MCF 10A (cell line): ENCODE measurements around the gene XPO6. TPM values are rescaled to one million over a fixed set of nuclear protein-coding genes. Genes with fewer than 3 reads are reported as not detected.

ENCODE experiments used
- BruUV-seq: library from RNA; stranded (reverse); fragments of 400-500 nt; replicated peaks from 2 replicates; lab custom pipeline; 2021; lab: Mats Ljungman, UMichigan
- CTCF ChIA-PET: fragments of 300-600 bp; sonication (Branson Sonifier 250); formaldehyde crosslinking; extraction: SDS; loops from one replicate; lab custom pipeline; 2021; ENCODE audit warnings: antibody characterized with exemption, inconsistent platforms; lab: Yijun Ruan, JAX
- POLR2A ChIA-PET: fragments of 300-600, 350-650 bp; sonication (Branson Sonifier 250); formaldehyde crosslinking; extraction: SDS; loops from one replicate; lab custom pipeline; 2020; ENCODE audit warnings: antibody characterized with exemption, inconsistent platforms; lab: Yijun Ruan, JAX
- DNase-seq: peaks from one replicate; pipeline ENCODE4 v3.0.0-alpha.2; 2018; ENCODE audit not compliant: unreplicated experiment
- H3K27ac Mint-ChIP-seq: one replicate; pipeline ENCODE4 v1.8.0; 2022; ENCODE audit warnings: mild to moderate bottlenecking, low read depth, mixed read lengths; ENCODE audit not compliant: unreplicated experiment
- H3K27me3 Mint-ChIP-seq: one replicate; pipeline ENCODE4 v1.8.0; 2022; ENCODE audit warnings: mixed read lengths; ENCODE audit not compliant: insufficient read depth, unreplicated experiment
- H3K36me3 Mint-ChIP-seq: one replicate; pipeline ENCODE4 v1.8.0; 2022; ENCODE audit warnings: mild to moderate bottlenecking, moderate library complexity, mixed read lengths; ENCODE audit not compliant: insufficient read depth, unreplicated experiment
- H3K4me1 Mint-ChIP-seq: one replicate; pipeline ENCODE4 v1.8.0; 2022; ENCODE audit warnings: mixed read lengths; ENCODE audit not compliant: insufficient read depth, unreplicated experiment
- H3K4me3 Mint-ChIP-seq: one replicate; pipeline ENCODE4 v1.8.0; 2022; ENCODE audit warnings: mild to moderate bottlenecking, moderate library complexity, mixed read lengths; ENCODE audit not compliant: unreplicated experiment
- H3K9me3 Mint-ChIP-seq: one replicate; pipeline ENCODE4 v1.8.0; 2022; ENCODE audit warnings: mixed read lengths; ENCODE audit not compliant: unreplicated experiment
- CTCF ChIP-seq: fragments of 200-600 bp; IDR thresholded peaks from one replicate; pipeline ENCODE4 v1.8.0; 2022; ENCODE audit warnings: antibody characterized with exemption, mild to moderate bottlenecking; ENCODE audit not compliant: unreplicated experiment
- intact Hi-C: fragments of 100-400 bp; cut with micrococcal nuclease; formaldehyde crosslinking; loops from 2 replicates; pipeline ENCODE4 v1.14.1; 2022
- total RNA-seq: library from RNA; stranded (reverse); gene quantifications from 2 replicates; pipeline ENCODE4 v1.2.3, GENCODE V29; 2022

The XPO6 gene
- total RNA-seq, 1 experiment from 2014 or later = 200 TPM

DNA sequence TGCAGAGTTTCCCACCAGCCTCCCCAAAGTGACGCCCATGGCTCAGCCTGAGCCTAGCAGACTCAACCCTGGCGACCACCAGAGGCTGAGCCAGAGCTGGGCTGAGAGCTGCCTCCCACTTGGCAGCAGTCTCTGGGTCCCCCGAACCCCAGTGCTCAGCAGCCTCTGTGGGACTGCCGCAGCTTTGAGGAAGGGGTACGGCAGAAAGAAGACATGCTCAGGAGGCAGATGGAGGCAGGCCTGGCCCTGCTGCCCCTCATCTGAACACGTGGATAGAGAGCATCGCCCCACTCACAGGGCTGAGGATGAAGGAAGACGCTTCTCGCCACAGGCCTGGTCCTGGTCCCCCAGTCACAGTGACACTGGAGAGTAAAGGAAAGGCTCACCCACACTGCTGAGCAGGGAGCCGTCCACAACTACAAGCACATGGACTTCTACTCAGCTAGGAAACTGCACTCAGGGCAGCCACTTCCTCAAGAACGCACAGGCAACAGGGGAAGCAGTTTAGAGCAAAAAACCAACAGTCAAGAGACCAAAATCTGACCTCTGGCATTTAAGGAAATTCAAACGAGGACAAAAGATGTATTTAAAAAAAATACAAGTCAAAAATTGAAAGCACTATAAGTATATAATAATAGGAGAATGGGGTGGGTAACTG, 103.0 kb downstream of the XPO6 start:
- H3K36me3 Mint-ChIP-seq = peaks cover 83% of the 10 kb centered on the region
- no peaks in the 10 kb centered on the region for H3K4me1 Mint-ChIP-seq
- BruUV-seq = no TSS peak
- no peaks in the 10 kb centered on the region for H3K27me3 Mint-ChIP-seq
- no peak for TF ChIP-seq CTCF
- H3K27ac Mint-ChIP-seq = peak overlapping the region; percentile 64
- no peak overlapping the region for H3K4me3 Mint-ChIP-seq
- no peak for DNase-seq
- intact Hi-C loops = no loop called here
- H3K9me3 Mint-ChIP-seq = no peaks in the 10 kb centered on the region
- ChIA-PET CTCF (interaction anchor here (0.7 kb wide), 1 partner anchor 136 kb away, joined by 5 read pairs; no protein-coding TSS in a partner anchor), POLR2A (no interaction called here)

DNA sequence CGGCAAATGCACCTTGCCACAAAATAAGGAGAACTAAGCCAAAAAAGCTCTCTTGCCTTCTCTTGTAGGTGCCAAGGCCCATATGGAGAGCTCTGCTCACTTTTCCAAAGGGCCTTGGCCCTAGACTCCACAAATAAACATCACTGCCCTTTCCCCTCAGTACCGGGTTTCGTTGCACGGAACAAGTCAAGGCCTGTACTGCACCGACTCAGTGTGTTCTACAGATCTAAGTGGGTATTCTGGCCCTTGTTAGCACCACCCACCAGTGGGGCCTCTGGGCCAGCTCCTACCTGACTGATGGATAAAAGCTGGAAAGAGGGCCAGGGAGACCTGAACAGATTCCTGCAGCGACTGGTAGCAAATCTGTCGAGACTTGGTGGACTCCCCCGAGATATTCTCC, 104.5 kb downstream of the XPO6 start:
- Mint-ChIP-seq H3K4me1 (no peaks in the 10 kb centered on the region), H3K27me3 (no peaks in the 10 kb centered on the region), H3K9me3 (no peaks in the 10 kb centered on the region), H3K36me3 (peaks cover 84% of the 10 kb centered on the region), H3K4me3 (no peak overlapping the region), H3K27ac (no peak overlapping the region)
- POLR2A ChIA-PET = interaction anchor here (0.8 kb wide), 1 partner anchor 11 kb away, joined by 4 read pairs; no protein-coding TSS in a partner anchor
- no TSS peak for BruUV-seq
- intact Hi-C loops = no loop called here
- no peak for DNase-seq
- CTCF ChIA-PET = interaction anchor here (0.5 to 0.7 kb wide), 2 partner anchors 168 to 203 kb away, joined by 3 to 4 read pairs; no protein-coding TSS in a partner anchor
- no peak for TF ChIP-seq CTCF

- POLR2A ChIA-PET = no interaction called here
- no TSS peak for BruUV-seq
- H3K27ac Mint-ChIP-seq = no peak overlapping the region
- CTCF ChIA-PET = interaction anchor here (0.5 kb wide), 1 partner anchor 202 kb away, joined by 4 read pairs; no protein-coding TSS in a partner anchor
- peaks cover 84% of the 10 kb centered on the region for H3K36me3 Mint-ChIP-seq
- no peak for TF ChIP-seq CTCF
- no peaks in the 10 kb centered on the region for H3K4me1 Mint-ChIP-seq
- H3K9me3 Mint-ChIP-seq = no peaks in the 10 kb centered on the region
- H3K27me3 Mint-ChIP-seq = no peaks in the 10 kb centered on the region
- no peak overlapping the region for H3K4me3 Mint-ChIP-seq
- no peak for DNase-seq
- intact Hi-C loops = no loop called here
These were observed 105.1 kb downstream of the XPO6 start for GRCh38 chr16:28106467-28107215.

- Mint-ChIP-seq H3K36me3 (peaks cover 83% of the 10 kb centered on the region), H3K27ac (no peak overlapping the region), H3K4me1 (no peaks in the 10 kb centered on the region), H3K9me3 (no peaks in the 10 kb centered on the region), H3K27me3 (no peaks in the 10 kb centered on the region), H3K4me3 (no peak overlapping the region)
- no TSS peak for BruUV-seq
- intact Hi-C loops = no loop called here
- no peak for DNase-seq
- no peak for TF ChIP-seq CTCF
- ChIA-PET CTCF (no interaction called here), POLR2A (no interaction called here)
These were observed 105.8 kb downstream of the XPO6 start for GRCh38 chr16:28105954-28106353.
